K562 (cell line): Measurements from ENCODE around the gene PPT2. TPM values are rescaled to one million over a fixed set of nuclear protein-coding genes. Genes with fewer than 3 reads are reported as not detected.

Source experiments
- ARID1B ChIP-seq: fragments of 450-650 bp; IDR thresholded peaks from 2 replicates; pipeline ENCODE4 v1.6.1; 2016; ENCODE audit warnings: antibody characterized with exemption, mild to moderate bottlenecking, inconsistent platforms
- ATF4 ChIP-seq: fragments of 450-650 bp; formaldehyde crosslinking; IDR thresholded peaks from 2 replicates; pipeline ENCODE4 v1.4.0; 2022; ENCODE audit warnings: mild to moderate bottlenecking, moderate library complexity
- BRD9 ChIP-seq: fragments of 450-650 bp; IDR thresholded peaks from 2 replicates; pipeline ENCODE4 v1.6.1; 2018; ENCODE audit warnings: low read depth; ENCODE audit not compliant: partially characterized antibody
- HMGN3 ChIP-seq: IDR thresholded peaks from 2 replicates; pipeline ENCODE4 v1.6.1; 2011; ENCODE audit warnings: borderline replicate concordance, low read depth, mild to moderate bottlenecking, mixed read lengths, low read length; ENCODE audit not compliant: insufficient read length; ENCODE audit errors: extremely low read depth
- KDM5B ChIP-seq: fragments of 200-600 bp; sonication (generic); IDR thresholded peaks from 2 replicates; pipeline ENCODE4 v1.6.1; 2012; ENCODE audit warnings: low read depth, mild to moderate bottlenecking, moderate library complexity, low read length, control low read depth, inconsistent platforms; ENCODE audit not compliant: insufficient replicate concordance
- MEIS2 ChIP-seq: fragments of 450-650 bp; IDR thresholded peaks from 2 replicates; pipeline ENCODE4 v1.6.1; 2014; ENCODE audit warnings: mild to moderate bottlenecking; ENCODE audit not compliant: partially characterized antibody
- MTF1 ChIP-seq: fragments of 250-450 bp; sonication (Bioruptor Pico); IDR thresholded peaks from 2 replicates; pipeline ENCODE4 v1.9.0; 2021; ENCODE audit warnings: moderate library complexity, mild to moderate bottlenecking, inconsistent platforms, borderline replicate concordance
- NR2F6 ChIP-seq: fragments of 450-650 bp; formaldehyde crosslinking; IDR thresholded peaks from 2 replicates; pipeline ENCODE4 v1.4.0; 2020; ENCODE audit warnings: mild to moderate bottlenecking
- PHF21A ChIP-seq: fragments of 450-650 bp; IDR thresholded peaks from 2 replicates; pipeline ENCODE4 v1.6.1; 2017; ENCODE audit warnings: low read depth, borderline replicate concordance
- POLR3G ChIP-seq: IDR thresholded peaks from 2 replicates; pipeline ENCODE4 v1.6.1; 2011; ENCODE audit not compliant: insufficient read length, insufficient replicate concordance; ENCODE audit errors: extremely low read depth
- PURB ChIP-seq: sonication (generic); formaldehyde crosslinking; IDR thresholded peaks from 2 replicates; pipeline ENCODE4 v1.9.0; 2021; ENCODE audit warnings: low read depth, mild to moderate bottlenecking, missing genetic modification reagents
- SRF ChIP-seq, 2 experiments: fragments of 250-450, 450-650 bp in 1 of 2; sonication (Bioruptor Pico) in 1 of 2; sonication (generic) in 1 of 2; formaldehyde crosslinking; IDR thresholded peaks; 2 replicates each; pipeline versions ENCODE4 v1.5.0 to v1.5.1; 2020 to 2022; ENCODE audit warnings: mild to moderate bottlenecking in 1 of 2, missing genetic modification reagents in 1 of 2
- U2AF1 ChIP-seq: fragments of 200-400 bp; formaldehyde crosslinking; optimal IDR thresholded peaks from 2 replicates; pipeline ENCODE3; 2017; ENCODE audit warnings: mild to moderate bottlenecking, low read depth, low read length, moderate library complexity
- ZBTB34 ChIP-seq: fragments of 250-450 bp; sonication (Bioruptor Pico); IDR thresholded peaks from 2 replicates; pipeline ENCODE4 v1.8.0; 2021; ENCODE audit warnings: mild to moderate bottlenecking, moderate library complexity
- ZBTB43 ChIP-seq: sonication (generic); formaldehyde crosslinking; IDR thresholded peaks from 2 replicates; pipeline ENCODE4 v1.8.0; 2023; ENCODE audit warnings: mild to moderate bottlenecking, missing genetic modification reagents
- ZBTB9 ChIP-seq: fragments of 450-650 bp; formaldehyde crosslinking; IDR thresholded peaks from 2 replicates; pipeline ENCODE4 v1.4.0; 2020; ENCODE audit warnings: mild to moderate bottlenecking, moderate library complexity
- ZNF124 ChIP-seq: sonication (generic); formaldehyde crosslinking; IDR thresholded peaks from 2 replicates; pipeline ENCODE4 v1.8.1; 2022; ENCODE audit warnings: missing genetic modification reagents
- ZNF197 ChIP-seq: fragments of 200-800 bp; sonication (Bioruptor generic); IDR thresholded peaks from 2 replicates; pipeline ENCODE4 v1.6.1; 2016; ENCODE audit warnings: low read depth, missing genetic modification characterization, missing compliant biosample characterization
- ZNF280A ChIP-seq: fragments of 450-650 bp; IDR thresholded peaks from 2 replicates; pipeline ENCODE4 v1.6.1; 2018; ENCODE audit warnings: mild to moderate bottlenecking, low read depth; ENCODE audit not compliant: partially characterized antibody
- ZNF445 ChIP-seq: fragments of 250-450 bp; sonication (Bioruptor Pico); IDR thresholded peaks from 2 replicates; pipeline ENCODE4 v1.4.0; 2020; ENCODE audit warnings: low read depth, mild to moderate bottlenecking, moderate library complexity
- ZNF764 ChIP-seq: fragments of 250-450 bp; sonication (Bioruptor Pico); IDR thresholded peaks from 2 replicates; pipeline ENCODE4 v1.4.0; 2020; ENCODE audit warnings: low read depth, mild to moderate bottlenecking, moderate library complexity
- polyA plus RNA-seq, 8 experiments: library from polyadenylated mRNA; depleted of rRNA in 4 of 8; stranded (reverse) in 5 of 8; unstranded in 3 of 8; fragments of >200 nt; fragmentation: Nextera tagmentation in 2 of 8; fragmentation: Illumina TruSeq in 1 of 8; extraction: Ambion mirVana in 2 of 8; extraction: Trizol in 1 of 8; gene quantifications; 2 replicates each; pipeline versions ENCODE4 v1.2.1 to v1.2.3, GENCODE V29; 2011 to 2014; ENCODE audit warnings: inconsistent platforms in 1 of 8, missing spikeins in 1 of 8
- total RNA-seq, 7 experiments: library from RNA; depleted of rRNA in 6 of 7; stranded (reverse); fragments of >200 nt in 6 of 7; fragmentation: Illumina TruSeq in 2 of 7; extraction: Trizol in 2 of 7; gene quantifications; 2 replicates each; pipeline versions ENCODE4 v1.2.1 to v1.2.3, GENCODE V29; 2011 to 2021; ENCODE audit warnings: low replicate concordance in 1 of 7

PPT2 gene
- total and polyA plus RNA-seq, 9 of the 15 experiments (the other 6 are each of a cell fraction or from before 2014, with no cell fraction given): 27.4 to 98.8 (median 69.9) TPM

- no peak for TF ChIP-seq ATF4 (CRISPR knock-in tag)
- no peak for TF ChIP-seq U2AF1
- no peak for TF ChIP-seq BRD9
- TF ChIP-seq ARID1B: no peak
- TF ChIP-seq ZNF764 (CRISPR knock-in tag): no peak
- no peak for TF ChIP-seq ZBTB34
- TF ChIP-seq KDM5B: no peak
- no peak for TF ChIP-seq HMGN3
- TF ChIP-seq ZBTB43 (CRISPR knock-in tag): no peak
- peak; percentile 73 for TF ChIP-seq MEIS2
- no peak for TF ChIP-seq ZNF197 (CRISPR knock-in tag)
- no peak for TF ChIP-seq ZBTB9
- TF ChIP-seq NR2F6 (CRISPR knock-in tag): no peak
- TF ChIP-seq SRF (CRISPR knock-in tag; IDR thresholded peaks at IDR 0.05): no peak
- TF ChIP-seq PHF21A: no peak
- TF ChIP-seq ZNF124 (CRISPR knock-in tag): no peak
- no peak for TF ChIP-seq ZNF280A
- no peak for TF ChIP-seq PURB (CRISPR knock-in tag)
- TF ChIP-seq MTF1 (CRISPR knock-in tag): no peak
- TF ChIP-seq POLR3G: no peak
- no peak for TF ChIP-seq ZNF445 (CRISPR knock-in tag)
These were observed 24.0 kb downstream of the PPT2 start, which contains the start of gene RNF5 (continued) for GRCh38 chr6:32177788-32178546.
